Right atrium auricular region (tissue), 2 donors: ENCODE measurements around the gene MEGF6. TPM values are rescaled to one million over a fixed set of nuclear protein-coding genes. Genes with fewer than 3 reads are reported as not detected.
A peak's percentile ranks its signal among the peaks of the same experiment; 100 is the strongest.
"Not testable (repeated sequence)": the region's sequence is repeated elsewhere in the genome, so short reads cannot be mapped to it uniquely, and the experiment has no call there.

Experiments used
- DNase-seq: peaks from one replicate; pipeline ENCODE4 v3.0.0-alpha.2; 2019; ENCODE audit warnings: low spot score
- H3K27ac ChIP-seq, 2 donors: fragments of 200-600 bp; sonication (generic); 1 replicate in 1 of 2; 2 replicates in 1 of 2; pipeline ENCODE4 v1.5.1; 2016 to 2019
- H3K27me3 ChIP-seq, 2 donors: fragments of 200-600 bp; sonication (generic); one replicate each; pipeline versions ENCODE4 v1.5.1 to v1.6.0; 2017 to 2019
- H3K36me3 ChIP-seq: fragments of 200-600 bp; sonication (generic); one replicate; pipeline ENCODE4 v1.5.1; 2016
- H3K4me1 ChIP-seq, 2 donors: fragments of 200-600 bp; sonication (generic); one replicate each; pipeline versions ENCODE4 v1.5.1 to v1.6.0; 2017 to 2019
- H3K4me3 ChIP-seq, 2 donors: fragments of 200-600 bp; sonication (generic); 1 replicate in 1 of 2; 2 replicates in 1 of 2; pipeline ENCODE4 v1.5.1; 2017 to 2019; ENCODE audit warnings: mild to moderate bottlenecking in 1 of 2, moderate library complexity in 1 of 2
- H3K9me3 ChIP-seq, 2 donors: fragments of 200-600 bp; sonication (generic); one replicate each; pipeline ENCODE4 v1.5.1; 2019
- total RNA-seq, 2 donors: library from RNA; depleted of rRNA; stranded (reverse); fragments of >200 nt; gene quantifications; one replicate each; pipeline ENCODE4 v1.1.0, GENCODE V29; 2016
- TF ChIP-seq, protein P1 (sequence below), 2 donors: fragments of 200-600 bp; sonication (generic); IDR thresholded peaks; one replicate each; pipeline ENCODE4 v1.5.1; 2019; ENCODE audit warnings: antibody characterized with exemption in 2 of 2

The MEGF6 gene
- total RNA-seq, 2 donors from 2014 or later, result 14.9 to 32.6 TPM

DNA sequence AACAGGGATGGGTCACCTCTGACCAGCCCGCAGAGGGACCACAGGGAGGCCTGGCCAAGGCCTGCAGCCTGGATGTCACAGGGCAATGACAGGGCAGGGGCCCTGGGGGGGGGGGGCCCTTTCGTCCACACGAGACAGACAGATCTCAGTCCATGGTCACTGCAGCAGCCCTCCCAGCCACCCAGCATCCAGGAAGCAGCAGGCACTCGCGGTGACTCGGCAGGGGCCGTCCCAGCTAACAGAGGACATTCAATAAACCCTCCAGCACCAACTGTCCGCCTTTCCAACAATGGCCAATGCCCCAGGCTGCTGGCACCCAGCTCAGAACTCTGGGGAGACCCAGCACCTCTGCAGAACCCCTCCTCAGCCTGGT lies 32.9 kb downstream of the MEGF6 start:
- DNase-seq, result no peak
- Histone ChIP-seq H3K9me3 (no peaks in the 10 kb centered on the region), H3K27me3 (no peaks in the 10 kb centered on the region), H3K36me3 (no peaks in the 10 kb centered on the region), H3K27ac (no peak overlapping the region), H3K4me1 (no peaks in the 10 kb centered on the region), H3K4me3 (no peak overlapping the region)
- TF ChIP-seq, protein P1, sequence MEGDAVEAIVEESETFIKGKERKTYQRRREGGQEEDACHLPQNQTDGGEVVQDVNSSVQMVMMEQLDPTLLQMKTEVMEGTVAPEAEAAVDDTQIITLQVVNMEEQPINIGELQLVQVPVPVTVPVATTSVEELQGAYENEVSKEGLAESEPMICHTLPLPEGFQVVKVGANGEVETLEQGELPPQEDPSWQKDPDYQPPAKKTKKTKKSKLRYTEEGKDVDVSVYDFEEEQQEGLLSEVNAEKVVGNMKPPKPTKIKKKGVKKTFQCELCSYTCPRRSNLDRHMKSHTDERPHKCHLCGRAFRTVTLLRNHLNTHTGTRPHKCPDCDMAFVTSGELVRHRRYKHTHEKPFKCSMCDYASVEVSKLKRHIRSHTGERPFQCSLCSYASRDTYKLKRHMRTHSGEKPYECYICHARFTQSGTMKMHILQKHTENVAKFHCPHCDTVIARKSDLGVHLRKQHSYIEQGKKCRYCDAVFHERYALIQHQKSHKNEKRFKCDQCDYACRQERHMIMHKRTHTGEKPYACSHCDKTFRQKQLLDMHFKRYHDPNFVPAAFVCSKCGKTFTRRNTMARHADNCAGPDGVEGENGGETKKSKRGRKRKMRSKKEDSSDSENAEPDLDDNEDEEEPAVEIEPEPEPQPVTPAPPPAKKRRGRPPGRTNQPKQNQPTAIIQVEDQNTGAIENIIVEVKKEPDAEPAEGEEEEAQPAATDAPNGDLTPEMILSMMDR (IDR thresholded peaks at IDR 0.05), result no peak

DNA sequence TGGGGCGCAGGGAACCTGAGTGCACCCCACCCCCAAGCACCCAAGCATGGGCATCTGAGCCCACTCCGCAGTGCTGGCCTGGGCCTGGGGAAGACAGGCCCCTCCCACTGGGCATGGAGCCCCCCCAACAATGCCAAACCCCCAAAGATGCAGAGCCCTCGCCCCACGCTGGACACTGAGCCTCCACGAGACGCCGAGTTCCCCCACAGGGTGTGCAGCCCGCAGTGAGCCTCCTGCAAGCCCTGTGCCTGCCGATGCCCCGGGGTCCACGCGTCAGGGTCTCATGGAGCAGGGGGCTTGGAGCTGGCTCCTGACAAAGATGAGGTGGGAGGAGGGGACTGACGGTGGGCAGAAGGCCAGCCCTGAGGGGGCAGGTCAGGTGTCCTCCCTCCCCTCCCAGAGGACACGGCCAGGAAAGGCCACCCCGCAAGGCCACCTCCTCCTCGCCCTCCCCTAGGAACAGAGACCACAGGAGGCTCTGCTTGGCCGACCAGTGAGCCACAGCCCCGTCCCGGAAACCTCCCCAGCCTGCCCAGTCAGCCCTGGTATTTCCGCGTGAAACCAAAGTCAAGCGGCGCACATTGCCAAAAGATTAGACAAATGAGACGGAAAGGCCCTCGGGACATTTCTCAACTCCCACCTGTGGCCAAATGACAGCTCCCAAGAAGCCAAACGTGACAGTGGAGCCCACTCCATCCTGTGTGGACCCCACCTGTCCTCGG lies 33.4 kb downstream of the MEGF6 start:
- Histone ChIP-seq H3K9me3 (no peaks in the 10 kb centered on the region), H3K36me3 (no peaks in the 10 kb centered on the region), H3K27ac (no peak overlapping the region), H3K4me3 (no peak overlapping the region), H3K4me1 (no peaks in the 10 kb centered on the region), H3K27me3 (no peaks in the 10 kb centered on the region)
- TF ChIP-seq, protein P1 (IDR thresholded peaks at IDR 0.05), result no peak
- DNase-seq, result peak; percentile 62

DNA sequence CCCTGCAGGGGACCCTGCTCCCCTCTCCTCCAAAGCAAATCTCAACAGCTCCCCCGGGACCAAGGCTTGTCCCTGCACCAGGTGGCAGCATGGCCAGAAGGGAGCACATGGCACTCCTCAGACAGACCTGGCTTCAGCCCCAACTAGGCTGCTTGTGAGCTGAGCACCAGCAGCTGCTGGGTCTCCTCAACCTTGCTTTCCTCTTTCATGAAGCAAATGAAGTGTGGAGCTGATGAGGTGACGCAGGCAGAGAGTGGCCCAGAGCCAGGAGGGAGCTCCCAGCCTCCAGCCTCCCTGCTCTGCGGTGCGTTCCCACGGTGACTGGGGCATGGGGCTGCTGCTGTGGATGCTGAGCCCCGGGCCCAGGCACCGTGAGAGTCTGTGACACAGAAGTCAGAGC lies 34.0 kb downstream of the MEGF6 start:
- Histone ChIP-seq H3K27me3 (no peaks in the 10 kb centered on the region), H3K4me3 (no peak overlapping the region), H3K9me3 (no peaks in the 10 kb centered on the region), H3K27ac (no peak overlapping the region), H3K36me3 (no peaks in the 10 kb centered on the region), H3K4me1 (no peaks in the 10 kb centered on the region)
- TF ChIP-seq, protein P1 (IDR thresholded peaks at IDR 0.05), result no peak
- no peak for DNase-seq

DNA sequence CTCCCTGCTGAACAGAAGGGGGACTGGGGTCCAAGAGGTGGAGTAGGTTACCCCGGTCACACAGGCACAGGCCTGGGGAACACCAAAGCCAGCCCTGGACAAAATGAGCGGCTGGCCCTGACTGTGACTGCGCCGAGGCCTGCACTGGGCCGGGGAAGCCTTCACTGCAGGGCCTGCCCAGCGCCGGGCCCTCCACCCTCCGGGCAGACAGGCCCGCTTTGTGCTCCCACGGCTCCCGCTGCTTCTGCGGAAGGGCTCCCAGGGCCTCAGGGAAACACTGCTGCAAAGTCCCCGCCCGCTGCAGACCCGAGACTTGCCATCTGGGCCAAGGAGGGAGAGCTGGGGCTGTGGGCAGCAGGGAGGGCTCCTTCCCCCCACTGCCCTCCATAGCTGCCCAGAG lies 35.3 kb downstream of the MEGF6 start:
- Histone ChIP-seq H3K36me3 (no peaks in the 10 kb centered on the region), H3K4me1 (no peaks in the 10 kb centered on the region), H3K27me3 (no peaks in the 10 kb centered on the region), H3K4me3 (no peak overlapping the region), H3K27ac (no peak overlapping the region), H3K9me3 (no peaks in the 10 kb centered on the region)
- no peak for DNase-seq
- TF ChIP-seq, protein P1 (IDR thresholded peaks at IDR 0.05), result no peak

DNA sequence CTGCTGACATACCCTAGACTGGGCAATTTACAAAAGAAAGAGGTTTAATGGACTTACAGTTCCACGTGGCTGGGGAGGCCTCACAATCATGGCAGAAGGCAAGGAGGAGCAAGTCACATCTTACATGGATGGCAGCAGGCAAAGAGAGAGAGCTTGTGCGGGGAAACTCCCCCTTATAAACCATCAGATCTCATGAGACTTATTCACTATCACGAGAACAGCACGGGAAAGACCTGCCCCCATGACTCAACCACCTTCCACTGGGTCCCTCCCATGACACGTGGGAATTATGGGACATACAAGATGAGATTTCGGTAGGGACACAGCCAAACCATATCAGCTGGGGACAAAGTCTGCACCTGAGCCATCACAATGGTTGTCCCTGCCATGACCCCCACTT lies 35.8 kb downstream of the MEGF6 start:
- DNase-seq, H3K27ac ChIP-seq, H3K9me3 ChIP-seq, H3K4me1 ChIP-seq, H3K4me3 ChIP-seq, H3K27me3 ChIP-seq, H3K36me3 ChIP-seq: not testable (repeated sequence)

DNA sequence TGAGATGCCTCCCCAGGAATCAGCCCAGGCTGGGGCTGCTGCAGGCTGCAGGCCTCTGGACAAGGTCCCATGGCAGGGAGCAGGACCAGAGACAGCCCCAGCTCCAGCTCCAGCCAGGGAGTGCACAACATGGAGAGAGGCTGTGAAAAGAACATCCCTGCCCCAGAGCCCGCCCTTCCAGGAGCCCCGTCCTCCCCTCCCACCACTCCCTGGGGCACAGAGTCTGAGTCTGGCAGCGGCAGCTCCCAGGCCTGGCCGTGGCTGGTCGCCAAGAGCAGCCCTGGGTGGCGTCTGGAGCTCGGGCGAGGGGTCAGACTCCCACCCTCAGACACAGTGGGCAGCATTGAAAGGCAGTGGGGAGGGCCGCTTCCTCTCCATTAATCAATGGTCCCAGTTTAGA lies 37.8 kb downstream of the MEGF6 start:
- TF ChIP-seq, protein P1 (IDR thresholded peaks at IDR 0.05), result no peak
- Histone ChIP-seq H3K4me1 (no peaks in the 10 kb centered on the region), H3K36me3 (no peaks in the 10 kb centered on the region), H3K4me3 (no peak overlapping the region), H3K27me3 (no peaks in the 10 kb centered on the region), H3K27ac (no peak overlapping the region), H3K9me3 (no peaks in the 10 kb centered on the region)
- no peak for DNase-seq

DNA sequence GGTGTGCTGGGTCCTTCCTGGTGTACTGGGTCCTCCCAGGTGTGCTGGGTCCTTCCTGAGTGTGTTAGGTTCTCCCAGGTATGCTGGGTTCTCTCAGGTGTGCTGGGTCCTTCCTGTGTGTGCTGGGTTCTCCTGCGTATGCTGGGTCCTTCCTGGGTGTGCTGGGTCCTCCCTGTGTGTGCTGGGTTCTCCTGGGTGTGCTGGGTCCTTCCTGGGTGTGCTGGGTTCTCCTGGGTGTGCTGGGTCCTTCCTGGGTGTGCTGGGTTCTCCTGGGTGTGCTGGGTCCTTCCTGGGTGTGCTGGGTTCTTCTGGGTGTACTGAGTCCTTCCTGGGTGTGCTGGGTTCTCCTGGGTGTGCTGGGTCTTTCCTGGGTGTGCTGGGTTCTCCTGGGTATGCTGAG lies 38.7 kb downstream of the MEGF6 start:
- H3K4me1 ChIP-seq, H3K27me3 ChIP-seq, H3K27ac ChIP-seq, H3K36me3 ChIP-seq, H3K9me3 ChIP-seq, H3K4me3 ChIP-seq, DNase-seq: not testable (repeated sequence)
